Nephron (organoid): Measurements from ENCODE around the gene TRAPPC10.
"Not testable (repeated sequence)": the region's sequence is repeated elsewhere in the genome, so short reads cannot be mapped to it uniquely, and the experiment has no call there.

Experiments
- H3K27ac Mint-ChIP-seq, 3 experiments: 2 replicates each; pipeline ENCODE4 v1.8.0; 2020; ENCODE audit warnings: mixed read lengths in 3 of 3, mild to moderate bottlenecking in 2 of 3, moderate library complexity in 1 of 3
- H3K27me3 Mint-ChIP-seq: 2 replicates; pipeline ENCODE4 v1.8.0; 2021; ENCODE audit warnings: low read depth, mild to moderate bottlenecking, moderate library complexity, mixed read lengths
- H3K36me3 Mint-ChIP-seq: 2 replicates; pipeline ENCODE4 v1.8.0; 2020; ENCODE audit warnings: low read depth, mixed read lengths
- H3K4me1 Mint-ChIP-seq: 2 replicates; pipeline ENCODE4 v1.8.0; 2020; ENCODE audit warnings: mixed read lengths
- H3K4me3 Mint-ChIP-seq, 3 experiments: 2 replicates each; pipeline ENCODE4 v1.8.0; 2020; ENCODE audit warnings: mild to moderate bottlenecking in 3 of 3, mixed read lengths in 3 of 3, moderate library complexity in 2 of 3
- H3K9me3 Mint-ChIP-seq: 2 replicates; pipeline ENCODE4 v1.8.0; 2020; ENCODE audit warnings: mixed read lengths
- TF ChIP-seq, protein P1 (sequence below), 3 experiments: fragments of 200-600 bp; sonication (generic); IDR thresholded peaks; one replicate each; pipeline ENCODE4 v1.5.0; 2021; ENCODE audit warnings: antibody characterized with exemption in 3 of 3; ENCODE audit not compliant: unreplicated experiment in 3 of 3

TRAPPC10 gene

DNA sequence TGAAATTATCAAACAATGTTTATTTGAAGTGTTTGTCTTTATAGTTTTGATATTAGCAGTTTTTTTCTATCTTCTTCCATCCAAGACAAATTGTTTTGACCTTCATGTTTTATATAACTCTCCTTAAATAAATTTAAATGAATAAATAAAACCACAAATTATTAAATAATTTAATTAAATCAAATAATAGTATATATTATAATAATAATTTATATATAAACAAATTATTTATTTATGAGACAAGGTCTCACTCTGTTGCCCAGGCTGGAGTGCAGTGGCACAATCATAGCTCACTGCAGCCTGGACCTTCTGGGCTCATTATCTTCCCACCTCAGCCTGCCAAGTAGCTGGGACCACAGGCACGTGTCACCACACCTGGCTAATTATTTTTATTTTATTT lies 82.7 kb downstream of the TRAPPC10 start:
- peaks cover 11% of the 10 kb centered on the region for H3K4me1 Mint-ChIP-seq
- TF ChIP-seq, protein P1, sequence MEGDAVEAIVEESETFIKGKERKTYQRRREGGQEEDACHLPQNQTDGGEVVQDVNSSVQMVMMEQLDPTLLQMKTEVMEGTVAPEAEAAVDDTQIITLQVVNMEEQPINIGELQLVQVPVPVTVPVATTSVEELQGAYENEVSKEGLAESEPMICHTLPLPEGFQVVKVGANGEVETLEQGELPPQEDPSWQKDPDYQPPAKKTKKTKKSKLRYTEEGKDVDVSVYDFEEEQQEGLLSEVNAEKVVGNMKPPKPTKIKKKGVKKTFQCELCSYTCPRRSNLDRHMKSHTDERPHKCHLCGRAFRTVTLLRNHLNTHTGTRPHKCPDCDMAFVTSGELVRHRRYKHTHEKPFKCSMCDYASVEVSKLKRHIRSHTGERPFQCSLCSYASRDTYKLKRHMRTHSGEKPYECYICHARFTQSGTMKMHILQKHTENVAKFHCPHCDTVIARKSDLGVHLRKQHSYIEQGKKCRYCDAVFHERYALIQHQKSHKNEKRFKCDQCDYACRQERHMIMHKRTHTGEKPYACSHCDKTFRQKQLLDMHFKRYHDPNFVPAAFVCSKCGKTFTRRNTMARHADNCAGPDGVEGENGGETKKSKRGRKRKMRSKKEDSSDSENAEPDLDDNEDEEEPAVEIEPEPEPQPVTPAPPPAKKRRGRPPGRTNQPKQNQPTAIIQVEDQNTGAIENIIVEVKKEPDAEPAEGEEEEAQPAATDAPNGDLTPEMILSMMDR (IDR thresholded peaks at IDR 0.05; ENCODE audit: unreplicated experiment in 3 of 3) = no peak

DNA sequence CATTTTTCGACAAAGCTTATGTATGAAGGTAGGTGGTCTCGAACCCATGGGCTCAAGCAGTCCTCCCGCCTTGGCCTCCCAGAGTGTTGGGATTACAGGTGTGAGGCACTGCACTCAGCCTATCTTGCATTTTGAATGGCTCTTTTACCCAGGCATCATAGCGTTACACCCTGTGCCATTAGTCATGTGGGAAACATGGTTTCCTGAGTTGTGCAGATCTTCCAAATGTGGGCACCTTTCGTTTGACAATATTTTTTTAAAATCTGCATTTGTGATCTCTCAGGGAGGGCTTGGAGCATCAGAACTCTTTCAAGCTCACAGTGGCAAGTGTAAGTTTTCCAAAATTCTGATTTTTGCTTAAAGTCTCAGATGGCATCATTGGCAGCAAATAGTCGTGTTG lies 86.4 kb downstream of the TRAPPC10 start:
- H3K27me3 Mint-ChIP-seq, H3K4me3 Mint-ChIP-seq, H3K27ac Mint-ChIP-seq, H3K9me3 Mint-ChIP-seq: not testable (repeated sequence)
- H3K4me1 Mint-ChIP-seq = peaks cover 11% of the 10 kb centered on the region
- peaks cover 11% of the 10 kb centered on the region for H3K36me3 Mint-ChIP-seq

More for the DNA sequence above, 82.7 kb downstream of the TRAPPC10 start:
- no peaks in the 10 kb centered on the region for H3K9me3 Mint-ChIP-seq
- no peaks in the 10 kb centered on the region for H3K27me3 Mint-ChIP-seq
- no peak overlapping the region for H3K4me3 Mint-ChIP-seq
- peak overlapping the region in 1 of 3 experiments; percentile 86 for H3K27ac Mint-ChIP-seq
- H3K36me3 Mint-ChIP-seq = peaks cover 25% of the 10 kb centered on the region

DNA sequence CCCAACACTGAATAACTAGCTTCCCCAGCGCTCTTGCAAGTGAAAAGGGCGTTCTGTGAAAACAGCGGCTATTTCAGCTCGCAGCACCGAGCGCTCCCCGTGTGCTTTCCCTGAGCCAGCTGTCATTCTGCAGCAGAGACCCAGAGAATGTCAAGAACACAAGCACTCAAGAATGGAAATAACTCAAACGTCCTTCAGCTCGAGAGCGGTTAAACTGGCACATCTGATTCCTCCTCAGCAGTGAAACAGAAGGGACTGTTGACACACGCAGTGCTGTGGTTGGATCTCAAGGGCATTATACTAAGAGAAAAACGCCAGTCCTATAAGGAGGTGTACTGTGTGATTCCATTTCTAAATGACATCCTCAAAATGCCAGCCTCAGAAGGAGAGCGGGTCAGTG lies 86.9 kb downstream of the TRAPPC10 start:
- H3K9me3 Mint-ChIP-seq, H3K4me1 Mint-ChIP-seq, H3K36me3 Mint-ChIP-seq, H3K27me3 Mint-ChIP-seq, H3K4me3 Mint-ChIP-seq, H3K27ac Mint-ChIP-seq: not testable (repeated sequence)

DNA sequence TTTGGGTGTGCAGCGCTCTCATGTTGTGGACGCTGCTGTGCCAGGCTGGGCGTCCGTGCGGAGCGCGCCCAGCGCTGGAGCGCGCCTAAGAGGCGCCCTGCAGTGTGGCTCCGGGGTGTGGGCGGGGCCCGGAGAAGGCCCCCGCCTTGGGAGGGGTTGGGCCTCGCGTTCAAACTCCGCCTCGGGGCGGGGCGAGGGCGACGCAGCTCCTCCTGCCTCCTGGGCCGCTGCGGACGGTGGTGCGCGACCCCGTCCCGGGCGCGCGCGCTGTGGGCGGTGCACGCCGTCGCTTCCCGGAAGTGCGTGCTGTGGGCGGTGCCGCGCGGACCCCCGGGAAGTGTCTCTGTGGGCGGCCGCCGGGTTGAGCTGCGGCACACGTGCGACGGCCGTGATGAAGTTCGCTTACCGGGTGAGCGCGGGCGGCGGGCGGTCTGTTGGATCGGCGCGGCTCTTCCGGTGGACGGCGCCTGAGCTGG lies 95.0 kb downstream of the TRAPPC10 start, which contains the start of gene PWP2:
TSS of gene PWP2 (plus strand) at position 374 of the 476 bp plus-strand sequence. CDS start at position 392, 18 bp downstream.
- H3K27me3 Mint-ChIP-seq, H3K4me1 Mint-ChIP-seq, H3K9me3 Mint-ChIP-seq, H3K36me3 Mint-ChIP-seq, H3K27ac Mint-ChIP-seq: not testable (repeated sequence)
- H3K4me3 Mint-ChIP-seq = peak within 1 kb of the TSS in 1 of 3 experiments; percentile 32

DNA sequence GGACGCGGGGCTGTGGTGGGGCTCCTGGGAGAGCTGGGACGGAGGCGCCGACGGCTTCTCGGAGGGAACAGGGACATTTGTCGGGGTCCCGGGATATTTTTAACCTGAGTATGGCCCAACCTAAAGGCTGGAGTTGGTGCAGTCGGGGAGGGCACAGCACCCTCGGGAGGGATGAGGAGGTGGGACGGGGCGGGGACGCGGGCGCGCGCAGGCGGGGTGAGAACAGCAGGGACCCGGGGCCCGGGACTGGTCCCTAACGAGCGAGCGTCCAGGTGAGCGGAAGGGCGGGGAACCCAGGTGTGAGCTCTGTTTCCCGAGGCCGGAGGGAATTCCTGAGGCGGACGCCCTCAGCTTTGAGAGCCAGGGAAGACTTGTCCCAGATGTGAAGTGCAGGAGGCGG lies 95.5 kb downstream of the TRAPPC10 start:
- H3K36me3 Mint-ChIP-seq, H3K27ac Mint-ChIP-seq, H3K27me3 Mint-ChIP-seq, H3K4me3 Mint-ChIP-seq, H3K4me1 Mint-ChIP-seq, H3K9me3 Mint-ChIP-seq: not testable (repeated sequence)

DNA sequence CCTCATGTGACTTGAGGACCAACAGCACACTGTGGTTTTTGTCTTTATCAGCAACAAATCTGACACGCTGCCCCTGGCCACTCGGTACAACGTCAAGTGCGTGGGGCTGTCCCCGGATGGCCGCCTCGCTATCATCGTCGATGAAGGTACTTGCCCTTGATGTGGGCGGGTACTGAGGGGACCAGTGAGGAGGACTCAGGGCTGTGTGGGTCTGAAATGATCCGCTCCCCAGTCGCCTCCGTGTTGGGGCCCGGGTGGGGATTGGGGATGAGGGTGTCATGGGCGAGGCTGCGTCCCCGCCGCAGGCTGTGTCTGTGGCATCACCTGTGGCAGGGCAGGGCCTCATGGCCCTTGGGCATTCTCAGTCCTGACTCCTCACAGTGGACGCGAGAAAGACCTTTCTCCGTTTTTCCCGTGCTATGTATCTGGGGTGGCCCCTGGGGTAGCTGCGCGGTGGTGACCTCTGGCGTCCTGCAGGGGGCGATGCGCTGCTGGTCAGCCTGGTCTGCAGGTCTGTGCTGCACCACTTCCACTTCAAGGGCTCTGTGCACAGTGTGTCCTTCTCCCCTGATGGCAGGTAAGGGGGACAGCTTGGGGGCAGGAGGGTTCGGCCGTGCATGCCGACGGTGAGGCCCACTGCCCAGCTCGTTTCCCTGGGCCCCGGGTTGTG lies 101.7 kb downstream of the TRAPPC10 start:
- not testable (repeated sequence) for H3K9me3 Mint-ChIP-seq, H3K27me3 Mint-ChIP-seq, H3K36me3 Mint-ChIP-seq, H3K4me3 Mint-ChIP-seq, H3K4me1 Mint-ChIP-seq, H3K27ac Mint-ChIP-seq

DNA sequence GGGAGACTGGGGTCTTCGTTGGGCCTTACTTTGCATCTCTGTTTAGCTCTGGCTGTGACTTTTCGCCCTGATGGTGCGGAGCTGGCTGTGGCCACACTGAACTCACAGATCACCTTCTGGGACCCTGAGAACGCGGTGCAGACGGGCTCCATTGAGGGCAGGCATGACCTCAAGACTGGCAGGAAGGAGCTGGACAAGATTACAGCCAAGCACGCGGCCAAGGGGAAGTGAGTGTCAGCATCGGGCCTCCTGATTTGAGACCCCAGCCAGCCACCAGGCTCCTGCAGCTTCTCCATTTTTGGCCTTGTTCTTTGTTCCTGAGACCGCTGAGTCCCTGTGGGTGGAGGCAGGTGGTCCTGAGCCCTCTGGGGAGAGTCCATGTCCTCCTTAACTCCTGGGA lies 110.0 kb downstream of the TRAPPC10 start:
- not testable (repeated sequence) for H3K36me3 Mint-ChIP-seq, H3K27me3 Mint-ChIP-seq, H3K4me3 Mint-ChIP-seq, H3K9me3 Mint-ChIP-seq, H3K4me1 Mint-ChIP-seq, H3K27ac Mint-ChIP-seq

DNA sequence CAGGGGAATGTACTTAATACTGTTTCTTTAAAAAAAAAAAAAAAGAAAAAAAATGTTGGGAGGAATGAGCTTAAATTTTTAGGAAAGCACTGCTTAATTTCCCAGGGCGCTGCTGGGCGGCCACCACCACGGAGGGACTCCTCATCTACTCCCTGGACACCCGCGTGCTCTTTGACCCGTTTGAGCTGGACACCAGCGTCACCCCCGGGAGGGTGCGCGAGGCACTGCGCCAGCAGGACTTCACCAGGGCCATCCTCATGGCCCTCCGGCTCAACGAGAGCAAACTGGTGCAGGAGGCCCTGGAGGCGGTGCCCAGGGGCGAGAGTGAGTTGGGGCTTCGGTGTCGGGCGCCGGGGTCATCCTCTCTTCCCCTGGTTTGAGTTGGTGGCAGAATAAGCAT lies 115.7 kb downstream of the TRAPPC10 start:
- not testable (repeated sequence) for H3K9me3 Mint-ChIP-seq

DNA sequence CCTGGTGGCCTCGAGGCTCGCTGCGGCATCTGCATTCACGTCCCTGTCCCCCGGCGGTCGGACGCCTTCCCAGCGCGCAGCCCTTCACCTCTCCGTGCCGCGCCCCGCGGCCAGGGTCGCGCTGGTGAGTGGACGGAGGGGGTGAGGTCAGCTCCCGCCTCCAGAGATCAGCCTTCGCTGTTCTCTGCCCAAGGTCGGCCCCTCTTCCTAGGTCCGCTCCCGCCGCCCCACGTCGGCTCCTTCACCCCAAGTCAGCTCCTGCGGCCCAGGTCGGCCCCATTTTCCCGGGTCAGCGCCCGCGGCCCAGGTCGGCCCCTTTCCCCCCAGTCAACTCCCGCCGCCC lies 121.6 kb downstream of the TRAPPC10 start:
- not testable (repeated sequence) for H3K36me3 Mint-ChIP-seq, H3K9me3 Mint-ChIP-seq, H3K27ac Mint-ChIP-seq, H3K4me1 Mint-ChIP-seq, H3K4me3 Mint-ChIP-seq, H3K27me3 Mint-ChIP-seq

More for the DNA sequence above, 115.7 kb downstream of the TRAPPC10 start:
- not testable (repeated sequence) for H3K4me3 Mint-ChIP-seq, H3K27me3 Mint-ChIP-seq, H3K27ac Mint-ChIP-seq, H3K4me1 Mint-ChIP-seq, H3K36me3 Mint-ChIP-seq

DNA sequence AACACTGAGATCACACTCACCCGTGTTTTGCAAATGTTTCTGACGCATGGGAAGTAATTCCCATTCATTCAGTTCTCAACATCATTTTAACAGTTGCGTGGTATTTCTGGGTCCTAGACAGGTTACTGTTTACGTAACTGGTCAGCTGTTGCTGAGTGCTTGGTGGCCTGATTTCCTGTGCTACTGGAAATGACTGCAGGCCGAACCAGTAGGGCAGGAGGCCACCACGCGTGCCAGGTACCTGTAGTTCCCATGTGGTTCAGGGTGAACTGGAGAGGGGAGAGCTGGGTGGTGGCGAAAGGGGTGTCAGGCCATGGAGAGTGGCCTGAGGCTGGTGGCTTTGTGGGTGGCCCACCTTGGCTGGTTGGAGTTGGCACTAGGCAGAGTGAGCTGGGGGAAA lies 122.6 kb downstream of the TRAPPC10 start:
- H3K27me3 Mint-ChIP-seq, H3K4me1 Mint-ChIP-seq, H3K4me3 Mint-ChIP-seq, H3K9me3 Mint-ChIP-seq, H3K27ac Mint-ChIP-seq, H3K36me3 Mint-ChIP-seq: not testable (repeated sequence)

DNA sequence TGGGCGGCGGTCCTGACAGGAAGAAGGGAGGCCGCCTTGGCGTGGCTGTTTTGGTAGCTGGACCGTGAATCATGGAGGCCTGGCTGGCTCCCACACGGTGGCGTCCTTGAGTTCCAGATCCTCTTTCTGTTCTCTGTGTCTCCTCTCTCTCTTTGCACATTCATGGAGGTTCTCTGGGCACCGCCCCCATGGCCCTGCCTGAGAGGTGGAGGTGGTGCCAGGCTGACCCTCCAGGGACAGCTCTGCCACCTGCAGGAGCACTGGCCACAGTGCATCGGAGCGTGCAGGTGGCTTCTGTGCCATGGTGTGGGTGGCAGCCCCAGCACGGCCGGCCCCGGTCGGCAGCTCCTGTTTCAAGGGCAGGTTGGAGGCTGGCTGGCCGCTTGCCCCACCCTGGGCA lies 125.9 kb downstream of the TRAPPC10 start:
- H3K4me3 Mint-ChIP-seq, H3K4me1 Mint-ChIP-seq, H3K36me3 Mint-ChIP-seq, H3K27ac Mint-ChIP-seq, H3K27me3 Mint-ChIP-seq, H3K9me3 Mint-ChIP-seq: not testable (repeated sequence)

DNA sequence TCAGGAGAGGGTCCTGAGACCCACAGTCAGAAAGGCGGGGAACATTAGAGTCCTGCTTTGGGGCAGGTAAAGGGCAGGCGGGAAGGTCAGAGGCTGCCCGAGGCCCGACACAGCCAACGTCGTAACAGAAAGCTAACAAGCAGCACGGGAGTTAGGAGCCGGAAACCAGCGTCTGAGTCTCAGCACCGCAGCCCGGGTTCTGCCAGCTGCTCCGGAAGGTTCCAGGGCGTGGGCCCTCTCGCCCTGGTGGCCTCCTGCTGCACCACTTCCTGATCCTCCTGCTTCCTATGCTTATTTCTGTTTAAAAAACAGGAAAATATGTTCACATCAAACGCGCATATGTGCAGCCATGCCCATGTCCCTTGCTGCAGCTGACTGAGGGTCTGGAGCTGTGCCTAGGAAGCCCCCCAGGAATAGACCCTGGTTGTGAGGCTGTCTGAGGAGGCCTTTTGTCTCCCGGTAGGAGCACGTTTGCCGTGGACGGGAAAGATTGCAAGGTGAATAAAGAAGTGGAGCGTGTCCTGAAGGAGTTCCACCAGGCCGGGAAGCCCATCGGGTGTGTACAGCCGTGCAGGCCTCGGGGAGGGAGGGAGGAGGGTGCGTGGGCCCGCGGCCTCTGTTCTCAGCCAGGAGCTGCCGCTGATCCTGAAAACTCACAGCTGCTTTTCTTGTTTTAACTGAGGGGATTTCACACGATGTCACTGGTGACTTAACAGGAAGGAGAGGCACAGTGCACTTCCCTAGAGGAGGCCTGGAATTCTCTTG lies 127.9 kb downstream of the TRAPPC10 start:
- not testable (repeated sequence) for H3K4me3 Mint-ChIP-seq, H3K9me3 Mint-ChIP-seq, H3K27me3 Mint-ChIP-seq, H3K27ac Mint-ChIP-seq, H3K4me1 Mint-ChIP-seq, H3K36me3 Mint-ChIP-seq

DNA sequence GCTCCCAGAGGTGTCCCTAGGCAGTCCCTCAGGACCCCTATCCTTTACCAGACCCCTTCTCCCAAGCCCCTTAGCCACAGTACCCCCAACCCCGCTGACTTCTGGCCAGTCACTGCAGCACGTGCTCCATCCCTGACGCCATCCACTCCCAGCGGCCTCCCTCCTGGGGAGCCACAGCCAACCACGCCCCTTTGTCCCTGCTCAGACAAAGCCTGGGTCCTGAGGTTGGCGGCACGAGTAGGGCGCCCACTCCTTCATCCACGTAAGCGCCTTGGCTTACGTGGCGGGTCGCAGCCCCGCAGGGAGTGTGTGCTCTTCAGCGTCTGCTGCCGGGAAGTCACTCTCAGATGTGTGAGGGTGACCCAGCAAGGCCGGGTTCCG lies 128.4 kb downstream of the TRAPPC10 start:
- H3K27me3 Mint-ChIP-seq, H3K4me3 Mint-ChIP-seq, H3K9me3 Mint-ChIP-seq, H3K36me3 Mint-ChIP-seq, H3K27ac Mint-ChIP-seq, H3K4me1 Mint-ChIP-seq: not testable (repeated sequence)

DNA sequence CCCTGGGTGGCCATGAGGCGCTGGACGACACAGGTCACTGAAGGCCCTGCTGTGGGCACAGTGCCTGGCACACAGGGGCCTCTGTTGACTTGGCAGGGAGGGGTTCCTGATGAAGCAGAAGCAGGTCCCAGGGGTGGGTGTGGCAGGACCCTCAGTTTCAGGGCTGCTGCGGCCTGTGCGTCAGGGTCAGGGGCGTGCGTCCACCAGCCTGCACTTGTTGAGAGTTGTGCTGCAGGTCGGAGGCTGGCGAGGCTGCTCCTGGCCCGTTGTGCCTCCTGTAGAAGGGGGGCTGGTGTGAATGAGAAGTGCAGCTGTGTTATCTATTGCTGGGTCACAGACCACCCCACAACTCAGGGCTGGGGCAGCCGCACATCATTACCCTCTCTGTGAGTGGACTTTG lies 130.4 kb downstream of the TRAPPC10 start:
- not testable (repeated sequence) for H3K27me3 Mint-ChIP-seq, H3K4me1 Mint-ChIP-seq, H3K36me3 Mint-ChIP-seq, H3K4me3 Mint-ChIP-seq, H3K9me3 Mint-ChIP-seq, H3K27ac Mint-ChIP-seq
